CD4-positive, alpha-beta memory T cell (primary cell): ENCODE data around the gene AUNIP. TPM values are rescaled to one million over a fixed set of nuclear protein-coding genes. Genes with fewer than 3 reads are reported as not detected.

Source experiments
- CTCF ChIA-PET: fragments of 350-600 bp; sonication (Branson Sonifier 250); formaldehyde crosslinking; loops from one replicate; lab custom pipeline; 2021; ENCODE audit warnings: inconsistent platforms; ENCODE audit not compliant: partially characterized antibody; lab: Charles Lee
- POLR2A ChIA-PET: fragments of 350-600 bp; sonication (Branson Sonifier 250); formaldehyde crosslinking; loops from one replicate; lab custom pipeline; 2021; ENCODE audit not compliant: partially characterized antibody; lab: Charles Lee
- DNase-seq, 5 donors: peaks; one replicate each; pipeline versions ENCODE4 v3.0.0 to v3.0.0-alpha.2; 2020 to 2022; ENCODE audit warnings: mixed read lengths in 1 of 5
- H3K27ac ChIP-seq: one replicate; pipeline ENCODE4 v1.7.0; 2013; ENCODE audit warnings: low read depth, low read length
- H3K27me3 ChIP-seq: 2 replicates; pipeline ENCODE4 v1.7.0; 2013; ENCODE audit warnings: mild to moderate bottlenecking, low read length, moderate library complexity; ENCODE audit not compliant: insufficient read depth
- H3K36me3 ChIP-seq: 2 replicates; pipeline ENCODE4 v1.7.0; 2013; ENCODE audit warnings: mild to moderate bottlenecking, low read length, moderate library complexity; ENCODE audit not compliant: insufficient read depth
- H3K4me1 ChIP-seq: 2 replicates; pipeline ENCODE4 v1.7.0; 2013; ENCODE audit warnings: mild to moderate bottlenecking, low read length, moderate library complexity; ENCODE audit not compliant: insufficient read depth
- H3K4me3 ChIP-seq, 2 donors: one replicate each; pipeline ENCODE4 v1.7.0; 2013; ENCODE audit warnings: low read length in 2 of 2, mild to moderate bottlenecking in 1 of 2
- H3K9me3 ChIP-seq, 2 donors: one replicate each; pipeline ENCODE4 v1.7.0; 2013; ENCODE audit warnings: low read length in 2 of 2, control low read depth in 1 of 2; ENCODE audit not compliant: control insufficient read depth in 1 of 2
- H3K27ac Mint-ChIP-seq, 7 donors: one replicate each; pipeline ENCODE4 v1.8.0; 2020 to 2021; ENCODE audit warnings: mixed read lengths in 7 of 7, mild to moderate bottlenecking in 6 of 7, inconsistent platforms in 3 of 7, moderate library complexity in 3 of 7
- H3K27me3 Mint-ChIP-seq, 2 donors: one replicate each; pipeline ENCODE4 v1.8.0; 2020 to 2021; ENCODE audit warnings: mixed read lengths in 2 of 2
- H3K36me3 Mint-ChIP-seq, 2 donors: one replicate each; pipeline ENCODE4 v1.8.0; 2020 to 2021; ENCODE audit warnings: mixed read lengths in 2 of 2, inconsistent platforms in 1 of 2, mild to moderate bottlenecking in 1 of 2
- H3K4me1 Mint-ChIP-seq, 4 donors: one replicate each; pipeline ENCODE4 v1.8.0; 2020 to 2021; ENCODE audit warnings: mixed read lengths in 4 of 4, mild to moderate bottlenecking in 1 of 4
- H3K4me3 Mint-ChIP-seq, 8 donors: one replicate each; pipeline ENCODE4 v1.8.0; 2020 to 2021; ENCODE audit warnings: mixed read lengths in 8 of 8, mild to moderate bottlenecking in 7 of 8, moderate library complexity in 6 of 8, inconsistent platforms in 3 of 8
- H3K9me3 Mint-ChIP-seq, 8 donors: one replicate each; pipeline ENCODE4 v1.8.0; 2020 to 2021; ENCODE audit warnings: mixed read lengths in 8 of 8, mild to moderate bottlenecking in 5 of 8, inconsistent platforms in 3 of 8, moderate library complexity in 1 of 8
- intact Hi-C: fragments of 100-400 bp; cut with micrococcal nuclease; formaldehyde crosslinking; loops from one replicate; pipeline ENCODE4 v1.15.1; 2023
- polyA plus RNA-seq, 2 donors: library from polyadenylated mRNA; unstranded; fragments of 300-500 nt; fragmentation: Illumina TruSeq; gene quantifications; one replicate each; pipeline ENCODE4 v1.2.3, GENCODE V29; 2021
- total RNA-seq, 2 experiments: library from RNA; stranded (reverse); gene quantifications; one replicate each; pipeline ENCODE4 v1.2.3, GENCODE V29; 2021

Gene AUNIP
- total and polyA plus RNA-seq, 4 experiments from 2014 or later = not detected

DNA sequence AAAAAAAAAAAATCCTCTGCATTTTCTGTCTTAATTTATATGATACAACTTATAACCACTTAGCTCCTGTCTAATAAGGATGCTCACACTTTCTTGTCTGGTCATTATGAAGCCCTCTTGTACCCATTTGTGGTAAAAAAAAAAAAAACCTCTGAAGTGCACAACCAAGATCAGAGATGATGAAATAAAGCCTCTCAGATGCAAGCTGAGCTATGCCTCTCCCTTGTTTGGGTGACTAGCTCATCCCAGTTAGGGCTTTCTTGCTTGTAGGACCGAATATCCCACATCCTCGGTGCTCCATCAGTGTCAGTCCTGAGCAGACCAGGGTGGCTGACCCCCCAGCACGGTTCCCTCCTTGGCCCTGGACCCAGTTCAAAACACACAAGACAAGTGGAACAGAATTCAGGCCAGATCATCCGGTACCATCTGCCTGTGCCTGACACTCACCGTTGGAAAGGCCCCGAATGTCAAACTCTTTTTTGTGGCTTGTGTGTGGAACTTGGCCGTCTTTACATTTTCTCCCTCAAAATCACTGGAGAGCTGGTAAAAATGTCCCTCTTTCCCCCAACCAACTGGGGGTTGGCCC is 65.6 kb downstream of the AUNIP start:
- Histone ChIP-seq H3K27me3 (no peaks in the 10 kb centered on the region), H3K36me3 (no peaks in the 10 kb centered on the region), H3K4me1 (peaks cover 28% of the 10 kb centered on the region), H3K4me3 (no peak overlapping the region), H3K27ac (no peak overlapping the region), H3K9me3 (no peaks in the 10 kb centered on the region)
- ChIA-PET POLR2A (interaction anchor here (0.6 to 5.1 kb wide), 4 partner anchors 19 to 176 kb away, joined by 3 to 46 read pairs (median 4); partner anchors contain the start of gene MAN1C1), CTCF (interaction anchor here (0.6 to 13.3 kb wide), 6 partner anchors 17 to 275 kb away, joined by 3 to 218 read pairs (median 5); no protein-coding TSS in a partner anchor)
- DNase-seq = no peak
- H3K27me3 Mint-ChIP-seq = peaks cover 0 to 2% of the 10 kb centered on the region in 2 donors
- intact Hi-C loops = loop anchor here (10.0 kb wide), 1 partner anchor 549 kb away; the partner anchor contains the start of gene RSRP1
- H3K4me3 Mint-ChIP-seq = peak overlapping the region in 1 of 8 donors; percentile 39
- H3K36me3 Mint-ChIP-seq = peaks cover 5 to 6% of the 10 kb centered on the region in 2 donors
- peaks cover 0 to 2% (median 0%) of the 10 kb centered on the region in 8 donors for H3K9me3 Mint-ChIP-seq
- H3K4me1 Mint-ChIP-seq = peaks cover 22 to 45% (median 31%) of the 10 kb centered on the region in 4 donors
- peak overlapping the region in 5 of 7 donors; percentile 42 to 91 (median 70) for H3K27ac Mint-ChIP-seq

DNA sequence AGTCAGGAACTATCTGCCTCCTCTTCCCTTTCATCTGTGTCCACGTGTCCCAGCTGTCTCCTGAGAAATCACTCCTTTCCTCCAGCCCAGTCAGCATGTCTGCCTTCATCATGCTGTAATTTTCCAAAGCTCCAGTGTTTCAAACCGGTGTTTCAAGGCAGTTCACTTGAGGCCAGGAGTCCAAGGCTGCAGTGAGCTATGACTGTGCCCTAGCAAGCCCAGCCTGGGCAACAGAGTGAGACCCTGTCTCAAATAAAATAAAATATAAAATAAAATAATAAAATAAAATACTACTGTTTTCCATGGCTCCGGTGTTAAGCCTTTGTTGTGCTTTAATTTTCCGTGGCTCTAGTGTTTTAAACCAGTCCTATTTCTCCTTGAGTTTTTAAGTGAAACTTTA is 67.1 kb downstream of the AUNIP start:
- Histone ChIP-seq H3K4me3 (no peak overlapping the region), H3K36me3 (no peaks in the 10 kb centered on the region), H3K4me1 (peaks cover 13% of the 10 kb centered on the region), H3K9me3 (no peaks in the 10 kb centered on the region), H3K27ac (no peak overlapping the region), H3K27me3 (no peaks in the 10 kb centered on the region)
- DNase-seq = no peak
- H3K27me3 Mint-ChIP-seq = peaks cover 0 to 2% of the 10 kb centered on the region in 2 donors
- peaks cover 8 to 11% of the 10 kb centered on the region in 2 donors for H3K36me3 Mint-ChIP-seq
- H3K9me3 Mint-ChIP-seq = peaks cover 0 to 2% (median 0%) of the 10 kb centered on the region in 8 donors
- ChIA-PET CTCF (interaction anchor here (13.3 kb wide), 1 partner anchor 181 kb away, joined by 218 read pairs; no protein-coding TSS in a partner anchor), POLR2A (interaction anchor here (0.8 to 5.1 kb wide), 2 partner anchors 18 to 175 kb away, joined by 3 to 46 read pairs; partner anchors contain the start of gene MAN1C1)
- peak overlapping the region in 1 of 8 donors; percentile 72 for H3K4me3 Mint-ChIP-seq
- H3K4me1 Mint-ChIP-seq = peaks cover 12 to 29% (median 19%) of the 10 kb centered on the region in 4 donors
- H3K27ac Mint-ChIP-seq = peak overlapping the region in 2 of 7 donors; percentile 88
- intact Hi-C loops = loop anchor here (10.0 kb wide), 1 partner anchor 547 kb away; the partner anchor contains the start of gene RSRP1

DNA sequence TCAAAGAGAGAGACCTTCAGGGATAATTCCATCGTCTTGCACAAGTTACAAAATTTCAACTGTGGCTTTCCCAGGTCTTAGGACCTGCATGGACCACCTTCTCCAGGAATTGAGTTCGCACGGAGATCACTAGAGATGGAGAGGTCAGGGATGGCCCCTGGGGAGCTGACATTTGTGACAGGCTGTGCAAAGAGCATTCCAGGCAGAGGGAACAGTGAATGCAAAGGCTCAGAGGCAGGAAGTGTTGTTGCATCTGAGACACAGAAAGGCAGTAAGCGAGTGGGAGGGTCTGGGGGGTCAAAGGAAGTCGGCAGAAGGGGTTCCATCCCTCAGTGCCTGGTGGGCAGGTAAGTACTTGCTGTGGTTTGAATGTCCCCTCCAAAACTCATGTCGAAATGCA is 68.8 kb downstream of the AUNIP start:
- Histone ChIP-seq H3K4me3 (no peak overlapping the region), H3K36me3 (no peaks in the 10 kb centered on the region), H3K27me3 (no peaks in the 10 kb centered on the region), H3K27ac (no peak overlapping the region), H3K9me3 (no peaks in the 10 kb centered on the region), H3K4me1 (no peaks in the 10 kb centered on the region)
- Mint-ChIP-seq H3K4me1 (peaks cover 2 to 13% (median 6%) of the 10 kb centered on the region in 4 donors), H3K27me3 (no peaks in the 10 kb centered on the region), H3K27ac (peak overlapping the region in 3 of 7 donors; percentile 37 to 81 (median 74)), H3K4me3 (no peak overlapping the region), H3K9me3 (no peaks in the 10 kb centered on the region), H3K36me3 (peaks cover 8 to 17% of the 10 kb centered on the region in 2 donors)
- CTCF ChIA-PET = no interaction called here
- DNase-seq = no peak
- intact Hi-C loops = loop anchor here (10.0 kb wide), 1 partner anchor 546 kb away; the partner anchor contains the start of gene RSRP1
- POLR2A ChIA-PET = interaction anchor here (0.5 to 1.5 kb wide), 2 partner anchors 114 to 258 kb away, joined by 3 read pairs; no protein-coding TSS in a partner anchor

DNA sequence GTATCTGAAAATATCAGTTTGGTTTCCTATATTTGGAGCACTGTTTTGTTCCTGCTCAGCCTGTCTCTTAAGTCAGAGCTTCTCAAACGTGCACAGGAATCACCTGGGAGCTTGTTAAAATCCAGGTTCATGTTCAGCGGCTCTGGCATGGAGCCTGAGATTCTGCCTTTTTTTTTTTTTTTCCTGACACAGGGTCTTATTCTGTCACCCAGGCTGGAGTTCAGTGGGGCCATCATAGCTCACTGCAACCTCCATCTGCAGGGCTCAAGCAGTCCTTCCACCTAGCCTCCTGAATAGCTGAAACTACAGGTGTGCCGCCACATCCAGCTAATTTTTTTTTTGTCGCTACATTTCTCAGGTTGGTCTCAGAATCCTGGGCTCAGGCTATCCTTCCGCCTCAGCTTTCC is 71.5 kb downstream of the AUNIP start:
- POLR2A ChIA-PET = interaction anchor here (1.0 to 4.2 kb wide), 3 partner anchors 12 to 43 kb away, joined by 3 to 22 read pairs (median 4); partner anchors contain the start of gene MTFR1L
- no peaks in the 10 kb centered on the region for H3K9me3 ChIP-seq
- no peak overlapping the region for H3K27ac ChIP-seq
- no peak overlapping the region for H3K4me3 Mint-ChIP-seq
- no peaks in the 10 kb centered on the region for H3K36me3 ChIP-seq
- H3K4me3 ChIP-seq = no peak overlapping the region
- no peaks in the 10 kb centered on the region for H3K4me1 ChIP-seq
- H3K9me3 Mint-ChIP-seq = no peaks in the 10 kb centered on the region
- CTCF ChIA-PET = interaction anchor here (0.9 to 2.4 kb wide), 3 partner anchors 20 to 179 kb away, joined by 3 to 12 read pairs (median 6); no protein-coding TSS in a partner anchor
- H3K27me3 Mint-ChIP-seq = no peaks in the 10 kb centered on the region
- H3K36me3 Mint-ChIP-seq = peaks cover 22 to 31% of the 10 kb centered on the region in 2 donors
- H3K27ac Mint-ChIP-seq = peak overlapping the region in 3 of 7 donors; percentile 1 to 77 (median 29)
- DNase-seq = no peak
- no peaks in the 10 kb centered on the region for H3K27me3 ChIP-seq
- peaks cover 0 to 4% (median under 1%) of the 10 kb centered on the region in 4 donors for H3K4me1 Mint-ChIP-seq
- intact Hi-C loops = no loop called here

DNA sequence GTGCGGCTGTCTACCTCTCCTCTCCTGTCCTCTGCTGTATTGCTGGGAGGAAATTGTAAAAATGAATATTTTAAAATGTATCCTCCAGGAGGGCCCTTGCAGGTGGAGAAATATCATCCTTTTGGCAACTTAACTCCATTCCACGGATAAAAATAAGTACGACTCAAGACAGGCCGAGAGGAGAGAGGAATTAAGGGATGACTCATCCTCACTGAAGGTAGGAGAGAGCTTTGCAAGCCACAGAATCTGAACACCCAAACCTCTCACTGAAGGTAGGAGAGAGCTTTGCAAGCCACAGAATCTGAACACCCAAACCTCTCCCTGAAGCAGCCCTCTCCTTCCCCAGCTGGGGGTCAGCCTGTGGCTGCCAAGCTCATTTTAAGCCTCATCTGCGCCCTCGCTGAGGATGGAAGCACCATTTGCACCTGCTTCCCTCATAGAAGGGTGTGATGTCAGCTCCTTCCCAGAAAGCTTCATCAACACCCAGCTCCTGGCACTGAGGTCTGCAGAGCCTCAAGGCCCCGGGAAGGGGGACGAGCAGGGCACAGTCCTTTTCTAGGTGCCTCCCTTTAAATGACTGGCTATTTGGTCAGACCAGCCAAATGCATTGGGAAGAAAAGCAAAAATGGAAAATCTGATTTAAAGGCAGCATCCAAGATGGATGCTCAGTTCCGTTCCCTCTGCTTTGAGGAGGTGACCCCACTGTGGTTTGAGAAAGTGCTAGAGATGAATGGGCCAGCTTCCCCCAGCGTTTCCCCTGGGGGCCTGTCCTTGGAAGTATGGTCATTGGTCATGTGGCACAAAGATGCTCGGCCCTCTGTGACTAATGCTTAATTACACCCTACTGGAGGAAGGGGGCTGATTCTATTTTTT is 72.1 kb downstream of the AUNIP start:
- H3K36me3 ChIP-seq = no peaks in the 10 kb centered on the region
- ChIA-PET POLR2A (interaction anchor here (1.0 to 4.2 kb wide), 3 partner anchors 11 to 42 kb away, joined by 3 to 22 read pairs (median 4); partner anchors contain the start of gene MTFR1L), CTCF (interaction anchor here (0.9 to 2.4 kb wide), 2 partner anchors 164 to 178 kb away, joined by 3 to 12 read pairs; no protein-coding TSS in a partner anchor)
- no peaks in the 10 kb centered on the region for H3K9me3 Mint-ChIP-seq
- peak overlapping the region in 2 of 7 donors; percentile 2 to 61 for H3K27ac Mint-ChIP-seq
- no peaks in the 10 kb centered on the region for H3K27me3 Mint-ChIP-seq
- H3K4me3 ChIP-seq = no peak overlapping the region
- no peak for DNase-seq
- no peaks in the 10 kb centered on the region for H3K9me3 ChIP-seq
- H3K36me3 Mint-ChIP-seq = peaks cover 28 to 35% of the 10 kb centered on the region in 2 donors
- no peaks in the 10 kb centered on the region for H3K4me1 ChIP-seq
- H3K27ac ChIP-seq = no peak overlapping the region
- no peaks in the 10 kb centered on the region for H3K27me3 ChIP-seq
- peaks cover 0 to 4% (median 1%) of the 10 kb centered on the region in 4 donors for H3K4me1 Mint-ChIP-seq
- intact Hi-C loops = no loop called here
- no peak overlapping the region for H3K4me3 Mint-ChIP-seq

DNA sequence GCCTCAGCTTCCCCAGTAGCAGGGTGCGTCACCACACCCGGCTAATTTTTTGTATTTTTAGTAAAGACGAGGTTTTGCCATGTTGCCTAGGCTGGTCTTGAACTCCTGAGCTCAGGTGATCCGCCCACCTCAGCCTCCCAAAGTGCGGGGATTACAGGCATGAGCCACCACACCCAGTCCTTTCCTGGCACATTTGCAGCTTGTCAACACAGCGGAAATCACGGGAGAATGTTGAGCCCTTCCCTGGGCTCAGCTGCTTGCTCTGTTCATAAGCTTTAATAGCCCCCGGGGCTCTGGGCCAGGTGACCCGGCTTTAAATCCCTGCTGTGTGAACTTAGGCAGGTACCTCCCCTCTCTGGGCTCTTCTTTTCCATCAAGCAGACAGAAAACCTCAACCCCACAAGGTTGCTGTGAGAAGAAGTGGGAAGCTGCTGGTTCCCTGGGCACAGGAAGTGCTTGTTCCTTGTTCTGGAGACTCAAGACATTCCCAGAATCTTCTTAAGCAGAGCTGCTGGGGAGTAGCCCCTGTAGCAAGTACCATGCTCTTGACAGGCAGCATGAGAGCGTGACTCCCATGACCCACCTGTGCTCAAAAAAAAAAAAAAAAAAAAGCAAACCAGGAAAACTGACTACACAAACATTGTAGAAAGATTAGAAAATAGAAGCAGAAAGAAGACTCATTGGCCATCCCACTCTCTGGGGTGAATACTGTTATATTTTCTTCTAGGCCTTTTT is 73.8 kb downstream of the AUNIP start:
- no peaks in the 10 kb centered on the region for H3K36me3 ChIP-seq
- no peak for DNase-seq
- H3K9me3 ChIP-seq = no peaks in the 10 kb centered on the region
- Mint-ChIP-seq H3K9me3 (no peaks in the 10 kb centered on the region), H3K27me3 (no peaks in the 10 kb centered on the region), H3K4me1 (peaks cover 0 to 4% (median 2%) of the 10 kb centered on the region in 4 donors), H3K4me3 (no peak overlapping the region), H3K36me3 (peaks cover 28 to 39% of the 10 kb centered on the region in 2 donors), H3K27ac (peak overlapping the region in 2 of 7 donors; percentile 29 to 70)
- no peak overlapping the region for H3K4me3 ChIP-seq
- no peaks in the 10 kb centered on the region for H3K4me1 ChIP-seq
- H3K27me3 ChIP-seq = no peaks in the 10 kb centered on the region
- no peak overlapping the region for H3K27ac ChIP-seq
- intact Hi-C loops = no loop called here
- ChIA-PET POLR2A (interaction anchor here (4.2 kb wide), 1 partner anchor 10 kb away, joined by 22 read pairs; no protein-coding TSS in a partner anchor), CTCF (no interaction called here)
